B cell (primary cell): ENCODE measurements around the gene THSD4.

ENCODE experiments used
- EZH2 ChIP-seq: IDR thresholded peaks from 2 replicates; pipeline ENCODE4 v1.6.1; 2012; ENCODE audit warnings: borderline replicate concordance, low read depth, mild to moderate bottlenecking, moderate library complexity, low read length; ENCODE audit not compliant: insufficient read depth, poor library complexity, severe bottlenecking
- TF ChIP-seq, protein P1 (sequence below): fragments of 200-600 bp; IDR thresholded peaks from one replicate; pipeline ENCODE4 v1.8.0; 2022; ENCODE audit warnings: antibody characterized with exemption, mild to moderate bottlenecking

DNA sequence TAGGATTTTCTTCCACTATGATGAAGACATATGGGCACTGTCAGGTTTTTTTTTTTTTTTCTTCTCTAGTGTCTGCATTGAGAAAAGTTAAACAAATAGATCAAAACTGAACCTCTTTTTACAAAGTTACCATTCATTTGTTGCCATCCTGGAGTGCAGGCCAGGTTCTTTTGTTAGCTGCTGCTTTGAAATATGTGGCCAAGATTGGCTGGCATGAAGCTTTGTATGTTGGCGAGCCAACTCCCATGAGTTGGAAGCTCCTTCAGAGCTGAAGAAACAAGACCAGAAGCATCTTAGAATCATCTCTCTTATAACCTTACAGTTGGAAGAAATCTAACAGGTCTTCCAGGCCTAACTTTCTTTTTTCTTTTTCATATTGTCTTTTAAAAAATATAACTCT lies 346.5 kb downstream of the THSD4 start:
- TF ChIP-seq, protein P1, sequence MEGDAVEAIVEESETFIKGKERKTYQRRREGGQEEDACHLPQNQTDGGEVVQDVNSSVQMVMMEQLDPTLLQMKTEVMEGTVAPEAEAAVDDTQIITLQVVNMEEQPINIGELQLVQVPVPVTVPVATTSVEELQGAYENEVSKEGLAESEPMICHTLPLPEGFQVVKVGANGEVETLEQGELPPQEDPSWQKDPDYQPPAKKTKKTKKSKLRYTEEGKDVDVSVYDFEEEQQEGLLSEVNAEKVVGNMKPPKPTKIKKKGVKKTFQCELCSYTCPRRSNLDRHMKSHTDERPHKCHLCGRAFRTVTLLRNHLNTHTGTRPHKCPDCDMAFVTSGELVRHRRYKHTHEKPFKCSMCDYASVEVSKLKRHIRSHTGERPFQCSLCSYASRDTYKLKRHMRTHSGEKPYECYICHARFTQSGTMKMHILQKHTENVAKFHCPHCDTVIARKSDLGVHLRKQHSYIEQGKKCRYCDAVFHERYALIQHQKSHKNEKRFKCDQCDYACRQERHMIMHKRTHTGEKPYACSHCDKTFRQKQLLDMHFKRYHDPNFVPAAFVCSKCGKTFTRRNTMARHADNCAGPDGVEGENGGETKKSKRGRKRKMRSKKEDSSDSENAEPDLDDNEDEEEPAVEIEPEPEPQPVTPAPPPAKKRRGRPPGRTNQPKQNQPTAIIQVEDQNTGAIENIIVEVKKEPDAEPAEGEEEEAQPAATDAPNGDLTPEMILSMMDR = no peak
- TF ChIP-seq EZH2 = no peak
